H1 (cell line): Measurements from ENCODE around the gene AGR3. TPM values are rescaled to one million over a fixed set of nuclear protein-coding genes. Genes with fewer than 3 reads are reported as not detected.

Source experiments
- FOSL1 ChIP-seq: IDR thresholded peaks from 2 replicates; pipeline ENCODE4 v1.6.1; 2011; ENCODE audit warnings: mild to moderate bottlenecking, low read depth, low read length, moderate library complexity; ENCODE audit not compliant: insufficient read depth
- JUND ChIP-seq: IDR thresholded peaks from 2 replicates; pipeline ENCODE4 v1.6.1; 2011; ENCODE audit warnings: mild to moderate bottlenecking, improper control_type of control experiment, low read length
- NANOG ChIP-seq: IDR thresholded peaks from 2 replicates; pipeline ENCODE4 v1.6.1; 2011; ENCODE audit warnings: low read length, low read depth, mild to moderate bottlenecking, inconsistent platforms; ENCODE audit not compliant: insufficient read depth, poor library complexity, severe bottlenecking
- NRF1 ChIP-seq: IDR thresholded peaks from 2 replicates; pipeline ENCODE4 v1.6.1; 2011; ENCODE audit warnings: mild to moderate bottlenecking, low read depth, low read length, improper control_type of control experiment
- SIX5 ChIP-seq: IDR thresholded peaks from 2 replicates; pipeline ENCODE4 v1.6.1; 2011; ENCODE audit warnings: mild to moderate bottlenecking, low read depth, low read length
- SP1 ChIP-seq: IDR thresholded peaks from 2 replicates; pipeline ENCODE4 v1.6.1; 2011; ENCODE audit warnings: low read depth, low read length
- TEAD4 ChIP-seq: IDR thresholded peaks from 2 replicates; pipeline ENCODE4 v1.6.1; 2012; ENCODE audit warnings: low read depth, low read length, inconsistent platforms, mixed read lengths
- polyA plus RNA-seq, 7 experiments: library from polyadenylated mRNA; depleted of rRNA in 3 of 7; stranded (reverse) in 5 of 7; unstranded in 2 of 7; fragments of >200 nt in 5 of 7; fragments of 200-250 nt in 2 of 7; gene quantifications; 1 replicate in 5 of 7; 2 replicates in 1 of 7; 4 replicates in 1 of 7; pipeline versions ENCODE4 v1.2.1 to v1.2.3, GENCODE V29; 2011 to 2013; ENCODE audit warnings: missing spikeins in 2 of 7, mixed read lengths in 2 of 7
- total RNA-seq: library from RNA; stranded (reverse); fragmentation: NEBNext Ultra II Directional; extraction: Animal tissue kit (Norgen Biotek cat#: 25700); gene quantifications from 2 replicates; pipeline ENCODE4 v1.2.1, GENCODE V29; 2021

Gene AGR3
- total and polyA plus RNA-seq, 2 of the 8 experiments (the other 6 are each of a cell fraction or from before 2014, with no cell fraction given): not detected

DNA sequence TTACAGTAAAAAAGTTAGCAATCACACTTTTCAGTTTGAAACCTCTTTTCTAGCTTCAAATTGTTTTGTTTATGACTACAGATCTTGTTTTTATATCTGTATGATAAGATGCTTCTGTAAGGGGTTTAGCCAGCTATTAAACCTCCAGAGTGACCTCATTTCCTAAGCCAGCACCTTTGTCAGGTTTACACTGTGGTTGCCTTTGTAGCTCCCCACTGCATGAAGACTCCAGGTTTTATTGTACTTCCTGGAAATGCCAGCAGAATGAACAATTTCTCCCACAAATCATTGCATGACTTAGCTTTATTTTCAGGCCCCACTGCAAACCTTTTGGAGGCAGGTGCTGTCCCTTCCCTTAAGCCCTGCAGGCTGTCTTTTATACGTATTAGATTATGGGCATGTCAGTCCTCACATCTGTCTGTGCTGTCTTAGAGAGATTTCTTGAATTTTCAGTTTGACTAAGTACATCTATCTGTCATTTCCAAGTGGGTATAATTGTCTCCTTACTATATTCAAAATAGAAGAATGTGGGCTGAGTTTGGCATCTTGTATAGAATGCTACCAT is 8.2 kb upstream of the AGR3 start (continued):
- no peak for TF ChIP-seq NANOG
- no peak for TF ChIP-seq NRF1
- no peak for TF ChIP-seq TEAD4
- no peak for TF ChIP-seq SP1
- no peak for TF ChIP-seq SIX5
- TF ChIP-seq JUND: no peak
- no peak for TF ChIP-seq FOSL1
